ENCODE results near the gene PARVG. TPM values are rescaled to one million over a fixed set of nuclear protein-coding genes. Genes with fewer than 3 reads are reported as not detected.

Gene PARVG
- total and polyA plus RNA-seq, 9 of the 15 experiments (the other 6 are each of a cell fraction or from before 2014, with no cell fraction given) = 0.35 TPM; not detected in 8

- no TSS peak for BruUV-seq (replicated peaks)
- Histone ChIP-seq H3K36me3 (ENCODE audit: control insufficient read depth, insufficient read depth, low read length) (no peaks in the 10 kb centered on the region), H3K27me3 (ENCODE audit: control insufficient read depth in 2 of 2, insufficient read depth in 2 of 2, low read length in 2 of 2) (peaks cover 15 to 40% of the 10 kb centered on the region in 2 experiments; a peak in 4 of 5 replicates), H3K9me3 (replicated peaks; ENCODE audit: control insufficient read depth, insufficient read depth, low read depth, low read length) (no peaks in the 10 kb centered on the region), H4K20me1 (replicated peaks; ENCODE audit: control insufficient read depth, insufficient read depth, low read length) (peaks cover 4% of the 10 kb centered on the region; the same call in 1 of the 2 replicates), H3K9ac (ENCODE audit: insufficient read depth in 1 of 2, low read depth in 2 of 2, low read length in 2 of 2) (no peak overlapping the region), H3K27ac (ENCODE audit: extremely low read depth, low read depth, low read length) (no peak overlapping the region), H3K4me2 (ENCODE audit: insufficient read depth, low read length) (no peak overlapping the region), H3K79me2 (ENCODE audit: control insufficient read depth, insufficient read depth, low read length) (no peaks in the 10 kb centered on the region), H3K9me1 (ENCODE audit: control insufficient read depth, insufficient read depth, low read length) (no peaks in the 10 kb centered on the region), H3K4me3 (no peak overlapping the region), H2AFZ (ENCODE audit: low read depth, low read length) (no peak overlapping the region), H3K4me1 (replicated peaks in 1 of 2; ENCODE audit: control insufficient read depth in 2 of 2, insufficient read depth in 2 of 2, low read length in 2 of 2) (peaks cover 0 to 11% of the 10 kb centered on the region in 2 experiments; a peak in 2 of 5 replicates)
- in situ Hi-C loops (cut with MboI) = no loop called here
- 0% methylated on average over 8 of the region's 10 CpGs for WGBS (ENCODE audit: insufficient coverage, low coverage, missing lambda C conversion rate)
- POLR2A ChIA-PET = no interaction called here
- DNase-seq (ENCODE audit: extremely low read depth in 1 of 4, low spot score in 3 of 4) (no peak), FAIRE-seq (no peak), ATAC-seq (no peak)
- intact Hi-C loops (cut with micrococcal nuclease) = no loop called here
- CTCF ChIA-PET (ENCODE audit: low intra/inter-chr PET ratio) = no interaction called here
- TF ChIP-seq HSF4 (CRISPR knock-in tag; IDR thresholded peaks at IDR 0.05; ENCODE audit: borderline replicate concordance) (no peak), ZBTB11 (CRISPR knock-in tag; IDR thresholded peaks at IDR 0.05) (no peak), KLF10 (CRISPR knock-in tag; IDR thresholded peaks at IDR 0.05) (no peak), ZNF586 (CRISPR knock-in tag; conservative IDR thresholded peaks at IDR 0.05) (no peak), CHD4 (IDR thresholded peaks at IDR 0.05; ENCODE audit: insufficient read depth, insufficient replicate concordance, low read depth, low read length, poor library complexity, severe bottlenecking) (no peak), ZNF79 (CRISPR knock-in tag; IDR thresholded peaks at IDR 0.05; ENCODE audit: low read depth) (no peak), BRF1 (IDR thresholded peaks at IDR 0.05; ENCODE audit: borderline replicate concordance, extremely low read depth, insufficient read length) (no peak), MEF2D (tag; conservative IDR thresholded peaks at IDR 0.05; ENCODE audit: low read depth) (no peak), MTF1 (CRISPR knock-in tag; IDR thresholded peaks at IDR 0.05; ENCODE audit: borderline replicate concordance) (no peak), ZNF592 (IDR thresholded peaks at IDR 0.05) (no peak)
Observed at GRCh38 chr22:44179196-44179988, 1.3 kb upstream of the PARVG start.

All from K562 (cell line).